Amygdala (tissue), 56 donors: ENCODE data around the gene PDGFA.
A peak's percentile ranks its signal among the peaks of the same experiment; 100 is the strongest.

Experiments used
- DNase-seq, 56 donors: peaks; one replicate each; lab custom pipeline; 2025; lab: John Stamatoyannopoulos, UW

The PDGFA gene

GRCh38 chr7:494259-494687, 25.4 kb downstream of the PDGFA start:
- peak in 4 of 56 donors; percentile 22 to 55 (median 38) for DNase-seq

DNA sequence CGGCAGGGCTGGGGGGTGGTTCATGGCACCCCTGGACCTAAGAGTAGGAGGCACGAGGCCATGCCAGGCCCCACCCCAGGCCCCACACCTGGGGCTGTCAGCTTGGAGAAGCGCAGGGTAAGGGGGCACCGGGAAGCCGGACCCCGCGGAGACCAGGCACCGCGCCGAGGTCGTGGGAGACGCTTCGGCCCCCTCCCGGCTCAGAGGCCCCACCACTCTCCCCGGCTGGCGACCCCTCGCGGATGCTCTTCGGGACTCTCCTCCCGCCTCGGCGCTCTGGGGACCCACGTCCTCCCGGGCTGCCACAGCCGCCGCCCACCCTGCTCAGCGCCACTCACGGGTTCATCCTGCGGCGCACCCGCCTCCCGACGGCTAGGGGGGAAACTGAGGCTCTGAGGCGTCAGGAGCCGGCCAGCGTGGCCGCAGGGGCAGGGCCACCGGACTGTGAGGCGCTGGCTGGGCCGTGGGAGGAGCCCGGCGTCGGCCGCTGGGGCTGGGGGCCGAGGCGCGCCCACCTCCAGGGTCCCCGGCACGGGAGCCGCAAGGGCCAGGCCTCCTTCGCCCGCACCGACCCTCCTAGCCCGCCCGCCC, 25.9 kb downstream of the PDGFA start:
- no peak for DNase-seq

GRCh38 chr7:492714-493065, 27.0 kb downstream of the PDGFA start:
- DNase-seq: no peak

DNA sequence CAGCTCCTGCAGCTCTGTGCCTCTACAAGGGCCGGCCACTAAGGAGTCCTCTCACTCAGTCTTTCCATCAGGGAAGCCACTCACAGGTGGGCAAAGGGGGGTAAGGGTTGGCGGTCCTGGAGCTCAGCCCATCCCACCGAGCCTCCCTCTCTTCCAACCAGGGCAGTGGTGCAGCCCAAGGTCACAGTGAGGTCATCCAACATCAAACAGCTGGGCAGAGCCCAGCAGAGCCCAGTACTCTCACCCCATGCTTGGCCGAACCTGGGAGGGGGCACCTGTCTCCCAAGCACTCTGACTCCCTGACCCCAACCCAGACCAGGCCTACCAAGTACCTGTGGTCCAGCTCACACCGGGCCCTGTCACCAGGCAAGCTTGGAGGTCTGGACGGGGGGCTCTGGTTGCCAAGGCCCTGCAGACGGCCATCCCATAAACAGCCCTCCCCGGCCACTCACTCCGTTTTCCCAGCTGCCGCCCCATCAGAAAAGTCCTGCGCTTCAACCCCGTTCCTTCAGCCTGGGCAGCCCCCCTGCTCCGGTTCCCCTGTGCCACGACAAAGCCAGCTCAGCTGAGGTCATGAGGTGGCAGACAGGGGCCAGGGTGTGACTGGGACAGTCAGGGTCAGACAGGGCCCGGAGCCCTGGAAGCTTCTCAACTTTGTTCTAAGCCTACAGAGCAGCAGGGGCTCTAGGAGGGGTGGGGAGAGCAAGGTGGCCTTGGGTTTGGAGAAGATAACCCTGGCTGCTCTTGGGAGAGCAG, 27.5 kb downstream of the PDGFA start:
- DNase-seq: no peak

- no peak for DNase-seq
These were observed 28.2 kb downstream of the PDGFA start for GRCh38 chr7:491292-491957.

- no peak for DNase-seq
These were observed 29.0 kb downstream of the PDGFA start for GRCh38 chr7:490461-491291.

DNA sequence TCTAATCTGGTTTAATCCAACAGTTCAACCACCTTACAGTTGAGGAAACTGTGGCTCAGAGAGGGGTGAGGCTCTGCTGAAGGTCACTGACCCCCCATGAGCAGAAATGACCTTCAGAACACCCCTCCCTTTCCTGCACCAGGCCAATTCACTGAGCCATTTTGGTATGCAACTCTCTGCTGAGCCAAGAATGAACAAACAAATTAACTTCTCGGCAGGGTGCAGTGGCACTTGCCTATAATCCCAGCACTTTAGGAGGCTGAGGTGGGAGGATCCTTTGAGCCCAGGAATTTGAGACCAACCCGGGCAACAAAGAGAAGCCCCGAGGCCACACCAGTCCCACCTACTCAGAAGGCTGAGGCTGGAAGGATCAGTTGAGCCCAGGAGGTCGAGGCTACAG, 29.8 kb downstream of the PDGFA start:
- no peak for DNase-seq

DNA sequence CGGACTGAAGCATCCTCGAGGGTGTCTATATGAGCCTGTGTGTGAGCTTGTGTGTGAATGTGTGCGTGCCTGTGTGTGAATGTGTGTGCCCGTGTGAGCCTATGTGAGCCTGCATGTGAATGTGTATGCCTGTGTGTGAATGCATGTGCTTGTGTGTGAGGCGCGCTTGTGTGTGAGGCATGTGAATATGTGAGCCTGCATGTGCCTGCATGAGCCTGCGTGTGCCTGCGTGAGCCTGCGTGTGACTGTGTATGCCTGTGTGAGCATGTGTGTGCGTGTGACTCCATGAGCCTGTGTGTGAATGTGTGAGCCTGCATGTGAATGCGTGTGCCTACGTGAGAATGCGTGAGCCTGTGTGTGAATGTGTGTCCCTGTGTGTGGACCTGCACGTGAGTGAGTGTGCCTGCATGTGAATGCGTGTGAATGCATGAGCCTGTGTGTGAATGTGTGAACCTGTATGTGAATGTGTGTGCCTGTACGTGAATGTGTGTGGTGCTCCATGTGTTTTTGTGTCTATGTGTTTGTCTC, 33.4 kb downstream of the PDGFA start:
- no peak for DNase-seq

DNA sequence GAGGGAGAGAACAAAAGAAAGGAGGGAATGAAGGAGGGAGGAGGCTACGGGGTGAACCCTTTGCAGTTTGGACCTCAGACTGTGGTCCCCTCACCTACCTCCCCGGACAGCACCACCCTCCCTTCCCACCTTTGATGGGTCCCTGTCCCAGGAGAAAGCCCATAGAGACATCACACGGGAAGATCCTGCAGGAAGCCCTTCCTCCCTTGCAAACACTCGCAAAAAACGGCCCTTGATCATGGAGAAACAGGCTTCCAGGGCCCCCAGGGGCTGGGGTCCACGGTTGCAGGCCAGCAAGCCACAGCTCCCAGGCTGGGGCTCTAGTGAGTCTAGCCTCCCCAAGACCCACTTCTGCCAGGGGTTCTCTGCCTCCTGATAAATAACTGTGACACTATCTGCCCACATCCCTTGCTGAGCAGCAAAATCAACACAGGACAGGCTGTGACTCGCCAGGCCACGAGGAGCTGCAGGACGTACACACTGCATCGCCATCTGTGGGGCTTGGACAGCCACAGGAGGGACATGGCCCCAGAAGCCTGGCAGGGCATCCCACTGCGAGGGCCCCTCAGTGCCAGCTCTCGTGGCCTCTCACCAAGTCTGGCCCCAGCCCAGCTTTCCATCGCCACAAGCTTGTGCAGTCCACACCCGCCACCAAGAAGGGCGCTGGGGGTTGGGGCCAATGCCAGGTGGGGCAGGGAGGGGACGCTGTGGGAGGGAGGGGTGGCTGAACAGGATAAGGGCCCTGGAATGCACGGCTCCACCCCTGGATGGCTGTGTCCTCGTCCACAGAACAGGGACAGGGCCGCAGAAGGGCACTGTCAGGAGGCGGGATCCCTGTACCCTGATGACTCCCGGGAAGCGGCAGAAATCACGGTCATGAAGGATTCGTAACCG, 34.2 kb downstream of the PDGFA start:
- no peak for DNase-seq

- DNase-seq: no peak
These were observed 35.1 kb downstream of the PDGFA start for GRCh38 chr7:484356-485101.

GRCh38 chr7:483656-484355, 35.8 kb downstream of the PDGFA start:
- DNase-seq: no peak

- no peak for DNase-seq
These were observed 37.0 kb downstream of the PDGFA start for GRCh38 chr7:482521-483083.

DNA sequence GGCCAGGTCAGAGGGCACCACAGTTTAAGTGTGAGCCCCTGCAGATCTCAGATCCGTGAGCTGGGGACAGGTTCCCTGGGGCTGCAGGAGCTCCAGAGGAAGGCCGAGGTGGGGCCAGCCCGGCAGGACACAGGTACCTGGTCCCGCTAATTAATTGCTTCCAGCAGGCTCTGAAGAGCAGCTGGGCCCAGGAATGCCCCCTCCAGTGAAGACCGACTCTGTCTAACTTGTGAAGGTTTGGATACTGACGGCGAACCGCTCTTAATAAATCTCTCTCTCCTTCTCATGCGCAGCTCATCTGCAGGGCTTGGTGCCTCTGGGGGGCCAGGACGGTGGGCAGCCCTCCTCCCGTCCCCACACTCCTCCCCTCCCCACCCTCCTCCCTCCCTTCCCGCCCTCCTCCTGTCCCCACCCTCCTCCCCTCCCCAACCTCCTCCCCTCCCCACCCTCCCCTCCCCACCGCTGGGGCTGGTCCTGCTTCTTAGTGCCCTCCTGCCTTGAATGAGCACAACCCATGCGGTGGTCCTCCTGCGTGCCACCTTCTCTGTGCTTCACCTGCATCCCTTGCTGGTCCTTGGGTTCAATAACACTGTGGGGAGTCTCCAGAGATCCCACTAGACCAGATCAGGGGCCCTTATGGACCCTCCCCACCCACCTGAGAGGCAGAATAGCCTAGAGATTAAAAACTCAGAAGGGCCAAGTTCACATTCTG, 38.3 kb downstream of the PDGFA start:
- no peak for DNase-seq

DNA sequence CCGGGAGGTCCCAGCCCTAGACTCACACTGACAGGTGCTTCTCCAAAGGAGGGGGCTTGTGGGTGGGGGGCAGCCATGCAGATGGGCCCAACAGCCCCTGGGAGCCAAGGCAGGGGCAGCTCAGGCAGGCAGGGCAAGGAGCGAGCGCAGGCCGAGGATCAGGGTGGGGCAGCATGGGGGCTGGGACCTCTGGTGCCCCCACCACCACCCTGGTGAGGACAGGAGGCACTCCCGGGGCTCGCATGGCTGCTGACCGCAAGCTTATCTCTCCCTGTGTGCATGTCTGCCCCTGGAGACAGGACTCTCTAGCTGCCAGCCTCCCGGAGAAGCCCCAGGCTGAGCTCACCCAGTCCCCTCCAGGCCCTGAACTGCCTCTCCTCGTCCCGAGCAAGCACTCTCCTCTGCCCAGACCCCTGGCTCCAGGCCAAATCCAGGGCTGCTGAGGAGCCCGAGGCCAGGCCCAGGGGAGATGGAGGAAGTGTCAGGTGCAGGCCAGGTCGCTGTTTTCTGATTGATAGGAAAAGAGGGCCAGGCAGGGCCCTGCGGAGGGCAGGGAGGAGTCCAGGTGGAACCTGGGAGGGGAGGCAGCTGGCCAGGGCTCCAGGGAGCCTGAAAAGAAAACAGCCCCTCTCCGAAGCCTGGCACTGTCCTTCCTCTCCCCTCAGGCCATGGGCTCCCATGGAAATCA, 39.0 kb downstream of the PDGFA start:
- no peak for DNase-seq

GRCh38 chr7:479948-480499, 39.6 kb downstream of the PDGFA start:
- DNase-seq: no peak
